ENCODE measurements around the gene RELN. TPM values are rescaled to one million over a fixed set of nuclear protein-coding genes. Genes with fewer than 3 reads are reported as not detected.

RELN gene
- total and polyA plus RNA-seq, 9 of the 15 experiments (the other 6 are each of a cell fraction or from before 2014, with no cell fraction given) = 12.9 to 43.2 (median 18.1) TPM

GRCh38 chr7:103632005-103632639 is 357.3 kb downstream of the RELN start (continued):
- TF ChIP-seq CTCF (IDR thresholded peaks at IDR 0.05 in 2 of 3, conservative IDR thresholded peaks at IDR 0.05 in 1 of 3; ENCODE audit: insufficient read depth in 2 of 3, low read depth in 1 of 3, low read length in 3 of 3) (peak in 1 of 3 experiments; percentile 31; a peak in 2 of 6 replicates), EGR1 (conservative IDR thresholded peaks at IDR 0.05) (no peak), SOX6 (IDR thresholded peaks at IDR 0.05) (no peak; the same call in 1 of the 2 replicates), UBTF (IDR thresholded peaks at IDR 0.05; ENCODE audit: borderline replicate concordance in 1 of 2, low read depth in 2 of 2, low read length in 2 of 2) (no peak), GATAD2B (IDR thresholded peaks at IDR 0.05; ENCODE audit: borderline replicate concordance) (0 out of 2 replicates have a peak, but pooled peaks have one; percentile 48), CGGBP1 (CRISPR knock-in tag; IDR thresholded peaks at IDR 0.05) (no peak), SAP30 (IDR thresholded peaks at IDR 0.05; ENCODE audit: borderline replicate concordance, insufficient read depth, low read depth, low read length, poor library complexity, severe bottlenecking) (no peak), NR4A1 (CRISPR knock-in tag; IDR thresholded peaks at IDR 0.05) (no peak), NR4A1 (tag; IDR thresholded peaks at IDR 0.05) (no peak), SMARCA5 (IDR thresholded peaks at IDR 0.05) (no peak), C11orf30 (IDR thresholded peaks at IDR 0.05; ENCODE audit: low read depth) (peak; percentile 8; the same call in 1 of the 2 replicates), ZBTB49 (CRISPR knock-in tag; IDR thresholded peaks at IDR 0.05; ENCODE audit: borderline replicate concordance) (no peak), ZNF583 (CRISPR knock-in tag; IDR thresholded peaks at IDR 0.05) (no peak), ZC3H4 (CRISPR knock-in tag; IDR thresholded peaks at IDR 0.05; ENCODE audit: borderline replicate concordance) (no peak), ARNT (IDR thresholded peaks at IDR 0.05) (peak in 1 of 2 experiments; percentile 28; a peak in 1 of 4 replicates)
